Hippocampal formation (tissue), 2 donors: Measurements from ENCODE around the gene PHACTR2.
A peak's percentile ranks its signal among the peaks of the same experiment; 100 is the strongest.
"Not testable (repeated sequence)": the region's sequence is repeated elsewhere in the genome, so short reads cannot be mapped to it uniquely, and the experiment has no call there.

Experiments used
- DNase-seq, 2 donors: peaks; one replicate each; lab custom pipeline; 2025; lab: John Stamatoyannopoulos, UW

The PHACTR2 gene

GRCh38 chr6:143807103-143807772 is 129.5 kb downstream of the PHACTR2 start:
- no peak for DNase-seq

- DNase-seq: no peak
Measured at GRCh38 chr6:143810745-143811144, 133.0 kb downstream of the PHACTR2 start.

- DNase-seq: no peak
Measured at GRCh38 chr6:143811501-143812157, 133.9 kb downstream of the PHACTR2 start.

- DNase-seq: no peak
Measured at GRCh38 chr6:143817621-143818020, 139.9 kb downstream of the PHACTR2 start.

- DNase-seq: no peak
Measured at GRCh38 chr6:143821359-143821758, 143.6 kb downstream of the PHACTR2 start.

GRCh38 chr6:143822584-143823024 is 144.8 kb downstream of the PHACTR2 start:
- no peak for DNase-seq

- DNase-seq: no peak
Measured at GRCh38 chr6:143823548-143823947, 145.8 kb downstream of the PHACTR2 start.

GRCh38 chr6:143828572-143828971 is 150.8 kb downstream of the PHACTR2 start:
- no peak for DNase-seq

GRCh38 chr6:143836150-143836549 is 158.4 kb downstream of the PHACTR2 start:
- DNase-seq: no peak

GRCh38 chr6:143838395-143838794 is 160.6 kb downstream of the PHACTR2 start:
- DNase-seq: no peak

- no peak for DNase-seq
Measured at GRCh38 chr6:143839196-143839595, 161.4 kb downstream of the PHACTR2 start.

- no peak for DNase-seq
Measured at GRCh38 chr6:143840595-143841265, 163.0 kb downstream of the PHACTR2 start.

GRCh38 chr6:143842461-143842901 is 164.7 kb downstream of the PHACTR2 start:
- peak in 1 of 2 donors; percentile 62 for DNase-seq

GRCh38 chr6:143842902-143843676 is 165.3 kb downstream of the PHACTR2 start, which contains the start of gene LTV1:
Gene LTV1 (plus strand): TSS chr6:143843338. CDS start chr6:143843478, 140 bp downstream.
- DNase-seq: peak; percentile 93 to 94

GRCh38 chr6:143843677-143843999 is 165.9 kb downstream of the PHACTR2 start:
- DNase-seq: no peak

- DNase-seq: no peak
Measured at GRCh38 chr6:143844006-143844405, 166.2 kb downstream of the PHACTR2 start.

- DNase-seq: no peak
Measured at GRCh38 chr6:143845033-143845432, 167.3 kb downstream of the PHACTR2 start.

- not testable (repeated sequence) for DNase-seq
Measured at GRCh38 chr6:143851706-143852105, 173.9 kb downstream of the PHACTR2 start.

GRCh38 chr6:143855057-143855456 is 177.3 kb downstream of the PHACTR2 start:
- not testable (repeated sequence) for DNase-seq

- not testable (repeated sequence) for DNase-seq
Measured at GRCh38 chr6:143856762-143857161, 179.0 kb downstream of the PHACTR2 start.

- DNase-seq: no peak
Measured at GRCh38 chr6:143857651-143858050, 179.9 kb downstream of the PHACTR2 start.
